ENCODE data around the gene PGAM2.

DNA sequence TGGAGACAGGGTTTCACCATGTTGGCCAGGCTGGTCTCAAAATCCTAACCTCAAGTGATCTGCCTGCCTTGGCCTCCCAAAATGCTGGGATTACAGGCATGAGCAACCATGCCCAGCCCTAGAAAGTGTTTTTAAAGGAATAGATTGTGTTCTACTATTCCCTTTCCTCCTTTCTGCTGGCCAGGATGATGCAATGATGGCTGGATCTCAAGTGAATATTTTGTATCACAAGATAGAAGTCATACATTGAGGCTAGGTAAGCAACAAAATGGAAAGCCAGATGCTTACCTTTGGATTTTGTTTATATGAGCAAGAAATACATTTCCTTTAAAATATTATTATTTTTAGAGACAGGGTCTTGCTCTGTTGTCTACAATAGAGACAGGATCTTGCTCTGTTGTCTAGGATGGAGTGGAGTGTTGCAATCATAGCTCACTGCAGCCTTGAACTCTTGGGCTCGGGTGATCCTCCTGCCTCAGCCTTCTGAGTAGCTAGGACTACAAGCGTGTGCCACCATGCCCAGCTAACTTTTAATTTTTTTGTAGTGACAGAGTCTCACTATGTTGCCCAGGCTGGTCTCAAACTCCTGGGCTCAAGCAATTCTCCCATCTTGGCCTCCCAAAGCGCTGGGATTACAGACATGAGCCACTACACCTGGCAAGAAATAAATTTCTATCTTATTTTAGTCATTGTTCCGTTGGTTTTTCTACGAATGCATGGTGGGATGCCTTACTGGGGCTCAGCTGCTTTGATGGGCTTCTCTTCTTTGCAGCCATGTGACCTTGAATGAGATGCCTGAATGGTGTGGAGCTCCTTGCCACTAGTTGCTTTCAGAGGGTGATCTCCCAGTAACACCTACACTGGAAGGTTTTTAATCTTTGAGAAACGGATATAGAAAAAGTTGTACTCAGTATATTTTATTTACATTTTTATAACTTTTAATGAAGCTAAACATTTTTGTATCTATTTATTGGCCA, 33.0 kb upstream of the PGAM2 start:
- TF ChIP-seq, protein P1, sequence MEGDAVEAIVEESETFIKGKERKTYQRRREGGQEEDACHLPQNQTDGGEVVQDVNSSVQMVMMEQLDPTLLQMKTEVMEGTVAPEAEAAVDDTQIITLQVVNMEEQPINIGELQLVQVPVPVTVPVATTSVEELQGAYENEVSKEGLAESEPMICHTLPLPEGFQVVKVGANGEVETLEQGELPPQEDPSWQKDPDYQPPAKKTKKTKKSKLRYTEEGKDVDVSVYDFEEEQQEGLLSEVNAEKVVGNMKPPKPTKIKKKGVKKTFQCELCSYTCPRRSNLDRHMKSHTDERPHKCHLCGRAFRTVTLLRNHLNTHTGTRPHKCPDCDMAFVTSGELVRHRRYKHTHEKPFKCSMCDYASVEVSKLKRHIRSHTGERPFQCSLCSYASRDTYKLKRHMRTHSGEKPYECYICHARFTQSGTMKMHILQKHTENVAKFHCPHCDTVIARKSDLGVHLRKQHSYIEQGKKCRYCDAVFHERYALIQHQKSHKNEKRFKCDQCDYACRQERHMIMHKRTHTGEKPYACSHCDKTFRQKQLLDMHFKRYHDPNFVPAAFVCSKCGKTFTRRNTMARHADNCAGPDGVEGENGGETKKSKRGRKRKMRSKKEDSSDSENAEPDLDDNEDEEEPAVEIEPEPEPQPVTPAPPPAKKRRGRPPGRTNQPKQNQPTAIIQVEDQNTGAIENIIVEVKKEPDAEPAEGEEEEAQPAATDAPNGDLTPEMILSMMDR (conservative IDR thresholded peaks at IDR 0.05; ENCODE audit: low read length) = no peak
- TF ChIP-seq EZH2phosphoT487 (IDR thresholded peaks at IDR 0.05; ENCODE audit: borderline replicate concordance) = no peak
